Activated T-helper 2 cell treated with anti-CD3 and anti-CD28 coated beads, Interferon-gamma antibody, Interleukin-2, Interleukin-4, amounts not matched to agents 10 μg/mL and 5 μg/mL and 100 μg/mL, durations not matched to agents 14 hours and 24 hours and 36 hours (primary cell): ENCODE results near the gene SEMA4D. TPM values are rescaled to one million over a fixed set of nuclear protein-coding genes. Genes with fewer than 3 reads are reported as not detected.
A peak's percentile ranks its signal among the peaks of the same experiment; 100 is the strongest.

Experiments used
- DNase-seq: peaks from one replicate; pipeline ENCODE4 v3.0.0; 2021; ENCODE audit warnings: low spot score
- H3K27ac Mint-ChIP-seq: one replicate; pipeline ENCODE4 v1.8.0; 2021; ENCODE audit warnings: mixed read lengths
- H3K27me3 Mint-ChIP-seq: one replicate; pipeline ENCODE4 v1.8.0; 2021; ENCODE audit warnings: low read depth, mixed read lengths
- H3K36me3 Mint-ChIP-seq: one replicate; pipeline ENCODE4 v1.8.0; 2021; ENCODE audit warnings: low read depth, mixed read lengths
- H3K4me1 Mint-ChIP-seq: one replicate; pipeline ENCODE4 v1.8.0; 2021; ENCODE audit warnings: low read depth, mixed read lengths
- H3K4me3 Mint-ChIP-seq: one replicate; pipeline ENCODE4 v1.8.0; 2021; ENCODE audit warnings: low read depth, mild to moderate bottlenecking, moderate library complexity, mixed read lengths
- H3K9me3 Mint-ChIP-seq: one replicate; pipeline ENCODE4 v1.8.0; 2021; ENCODE audit warnings: mixed read lengths
- intact Hi-C: fragments of 100-400 bp; cut with micrococcal nuclease; formaldehyde crosslinking; loops from one replicate; pipeline ENCODE4 v1.15.1; 2023
- total RNA-seq: library from RNA; stranded (reverse); gene quantifications from 2 replicates; pipeline ENCODE4 v1.2.3, GENCODE V29; 2022

The SEMA4D gene
- total RNA-seq, 1 donor from 2014 or later = 317 TPM

DNA sequence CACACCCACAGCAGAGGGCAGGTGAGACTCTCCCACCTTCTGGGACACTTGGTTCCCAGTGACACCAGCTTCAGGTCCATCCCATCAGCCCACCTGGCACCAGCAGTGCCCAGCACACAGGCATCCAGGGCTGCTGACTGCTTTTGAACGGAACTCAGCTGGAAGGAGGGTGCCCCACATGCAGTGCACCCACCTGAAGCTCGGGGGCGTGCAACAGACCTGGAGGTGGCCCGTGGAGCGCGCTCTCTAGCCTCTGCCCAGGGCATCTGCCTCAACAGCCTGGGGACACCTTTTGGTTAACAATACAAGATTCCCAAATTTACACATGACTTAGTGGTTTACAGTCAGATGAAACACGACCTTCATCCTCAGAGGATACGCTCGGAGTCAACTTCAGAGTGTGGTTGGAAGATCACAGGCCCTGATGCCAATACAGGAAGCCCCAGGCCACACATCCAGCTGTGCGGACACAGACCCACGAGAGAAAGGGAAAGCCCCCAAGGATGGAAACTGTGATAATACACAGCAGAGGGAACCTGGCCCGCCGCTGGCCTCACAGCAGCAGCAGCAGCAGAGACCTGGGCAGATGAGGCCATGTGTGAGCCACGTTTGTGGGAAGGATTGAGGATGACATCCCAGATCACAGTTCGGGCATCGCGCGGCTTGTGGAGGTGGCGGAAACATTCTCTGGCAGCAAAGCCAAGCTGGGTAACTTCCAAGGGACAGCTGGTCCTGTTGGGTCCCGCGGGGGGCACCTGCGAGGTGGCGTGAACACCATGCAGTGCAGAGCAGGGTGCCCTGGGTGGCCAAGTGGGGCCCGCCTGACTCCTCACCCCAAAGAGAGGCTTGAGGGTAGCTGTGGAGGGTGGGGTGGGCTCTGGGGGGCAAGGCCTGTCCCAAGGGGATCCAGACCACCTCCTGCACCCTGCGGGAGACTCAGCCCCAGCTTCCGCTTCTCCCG, 115.6 kb downstream of the SEMA4D start:
- Mint-ChIP-seq H3K27me3 (no peaks in the 10 kb centered on the region), H3K4me1 (peaks cover 52% of the 10 kb centered on the region), H3K4me3 (no peak overlapping the region), H3K36me3 (peaks cover 90% of the 10 kb centered on the region), H3K9me3 (no peaks in the 10 kb centered on the region), H3K27ac (peak overlapping the region; percentile 78)
- intact Hi-C loops = no loop called here
- no peak for DNase-seq

DNA sequence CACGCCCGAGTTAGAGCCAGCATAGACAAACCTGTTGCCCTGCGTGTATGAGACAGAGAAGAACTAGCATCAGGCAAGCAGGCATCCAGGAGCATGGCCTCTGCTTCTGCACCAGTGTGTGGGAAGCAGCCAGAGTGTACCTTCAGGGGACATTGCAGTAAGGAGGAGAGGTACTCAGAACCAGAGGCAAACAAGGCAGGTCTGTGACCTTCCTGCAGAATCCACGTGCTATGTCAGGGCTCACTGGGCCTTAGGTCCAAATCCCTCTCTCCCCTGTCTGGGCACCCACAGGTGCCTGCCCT, 116.7 kb downstream of the SEMA4D start:
- Mint-ChIP-seq H3K9me3 (no peaks in the 10 kb centered on the region), H3K36me3 (peaks cover 91% of the 10 kb centered on the region), H3K27ac (no peak overlapping the region), H3K4me1 (peaks cover 62% of the 10 kb centered on the region), H3K4me3 (no peak overlapping the region), H3K27me3 (no peaks in the 10 kb centered on the region)
- DNase-seq = no peak
- intact Hi-C loops = no loop called here

DNA sequence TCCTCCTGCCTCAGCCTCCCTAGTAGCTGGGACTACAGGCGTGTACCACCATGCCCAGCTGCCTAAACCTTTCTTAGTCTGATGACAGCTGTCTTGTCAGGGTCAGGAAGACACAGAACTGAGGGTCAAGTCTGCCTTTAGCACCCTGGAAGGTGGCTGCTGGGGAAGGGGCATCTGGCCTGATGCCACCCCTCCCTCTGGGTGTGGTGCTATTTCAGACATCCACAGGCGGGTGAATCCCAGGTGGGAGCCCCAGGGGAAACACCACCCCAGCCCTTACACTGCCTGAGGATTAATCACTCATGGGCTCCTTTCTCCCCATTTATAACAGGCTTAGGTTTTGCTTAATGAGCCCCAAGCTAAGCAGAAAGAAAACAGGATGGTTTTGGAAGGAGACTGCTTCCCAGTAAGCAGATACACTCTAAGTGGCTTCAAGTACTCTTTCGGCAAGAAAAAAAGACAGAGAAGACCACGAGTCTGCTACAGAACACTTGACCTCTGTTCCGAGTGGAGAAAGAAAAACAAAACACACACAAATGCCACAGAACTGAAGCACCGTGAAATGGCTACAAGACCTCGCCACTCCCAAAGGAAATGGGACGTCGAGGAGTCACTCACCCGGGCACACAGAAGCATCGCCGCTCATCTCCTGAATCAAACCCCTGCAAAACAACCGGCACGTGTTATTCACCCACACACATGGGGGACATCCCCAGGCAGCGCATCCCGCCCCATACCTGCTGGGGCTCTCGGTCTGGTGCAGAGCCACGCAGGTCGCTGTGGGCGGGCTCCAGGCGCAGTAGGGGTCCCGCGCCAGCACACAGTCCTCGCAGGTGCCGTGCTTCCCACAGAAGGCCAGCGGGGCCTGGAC, 117.2 kb downstream of the SEMA4D start:
- Mint-ChIP-seq H3K4me3 (no peak overlapping the region), H3K27ac (peak overlapping the region; percentile 71), H3K4me1 (peaks cover 66% of the 10 kb centered on the region)

DNA sequence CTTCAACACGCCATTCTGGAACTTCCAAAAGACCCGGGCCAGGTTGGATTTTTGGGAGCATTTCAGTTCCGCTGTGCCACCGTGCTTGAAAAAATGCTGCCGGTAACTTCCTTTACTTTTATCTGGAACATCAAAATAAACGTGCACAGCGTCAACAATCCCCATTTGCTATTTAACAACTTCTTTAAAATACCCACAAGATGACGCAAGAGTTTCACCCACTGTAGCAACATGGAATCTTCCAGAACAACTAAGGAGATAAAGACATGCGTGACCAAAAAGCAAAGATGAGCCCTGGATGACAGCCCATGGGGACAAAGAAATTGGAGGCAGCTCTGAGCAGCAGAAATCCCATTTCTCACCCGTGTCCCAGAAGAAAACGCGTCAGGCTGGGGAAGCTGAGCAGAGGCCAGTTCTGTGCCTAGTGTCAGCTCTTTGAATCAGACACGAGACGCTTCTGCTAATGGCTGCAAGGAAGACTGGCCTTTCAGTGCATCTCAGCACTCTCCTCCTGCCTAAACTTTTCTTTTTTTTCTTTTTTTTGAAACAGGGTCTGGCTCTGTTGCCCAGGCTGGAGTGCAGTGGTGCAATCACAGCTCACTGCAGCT, 118.3 kb downstream of the SEMA4D start:
- Mint-ChIP-seq H3K36me3 (peaks cover 85% of the 10 kb centered on the region), H3K9me3 (no peaks in the 10 kb centered on the region), H3K27me3 (no peaks in the 10 kb centered on the region), H3K4me1 (peaks cover 73% of the 10 kb centered on the region), H3K4me3 (no peak overlapping the region), H3K27ac (peak overlapping the region; percentile 71)
- intact Hi-C loops = no loop called here
- no peak for DNase-seq

More for the DNA sequence above, 117.2 kb downstream of the SEMA4D start:
- DNase-seq = no peak
- intact Hi-C loops = no loop called here
- H3K36me3 Mint-ChIP-seq = peaks cover 89% of the 10 kb centered on the region
- H3K9me3 Mint-ChIP-seq = no peaks in the 10 kb centered on the region
- no peaks in the 10 kb centered on the region for H3K27me3 Mint-ChIP-seq

DNA sequence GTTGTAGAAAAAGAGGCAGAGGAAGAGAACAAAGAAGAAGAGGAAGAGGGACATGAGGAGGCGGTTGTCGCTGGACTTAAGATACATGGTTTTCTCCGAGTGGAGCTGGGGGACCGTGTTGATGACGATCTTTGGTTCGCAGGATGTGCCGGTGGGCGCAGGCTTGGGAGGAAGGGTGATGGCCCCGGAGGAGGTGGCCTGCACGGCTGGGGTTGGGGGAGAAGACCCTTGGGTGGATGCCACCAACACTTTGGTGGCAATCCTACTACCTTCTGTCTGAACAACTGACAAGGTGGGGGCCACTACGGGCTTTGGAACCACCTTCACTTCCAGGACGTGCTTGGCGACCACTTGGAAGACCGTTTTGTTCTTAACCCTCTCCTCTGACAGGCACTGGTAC, 118.9 kb downstream of the SEMA4D start:
- H3K4me3 Mint-ChIP-seq = no peak overlapping the region
- no peaks in the 10 kb centered on the region for H3K9me3 Mint-ChIP-seq
- H3K4me1 Mint-ChIP-seq = peaks cover 71% of the 10 kb centered on the region
- intact Hi-C loops = no loop called here
- H3K27ac Mint-ChIP-seq = peak overlapping the region; percentile 71
- H3K27me3 Mint-ChIP-seq = no peaks in the 10 kb centered on the region
- H3K36me3 Mint-ChIP-seq = peaks cover 80% of the 10 kb centered on the region
- no peak for DNase-seq

DNA sequence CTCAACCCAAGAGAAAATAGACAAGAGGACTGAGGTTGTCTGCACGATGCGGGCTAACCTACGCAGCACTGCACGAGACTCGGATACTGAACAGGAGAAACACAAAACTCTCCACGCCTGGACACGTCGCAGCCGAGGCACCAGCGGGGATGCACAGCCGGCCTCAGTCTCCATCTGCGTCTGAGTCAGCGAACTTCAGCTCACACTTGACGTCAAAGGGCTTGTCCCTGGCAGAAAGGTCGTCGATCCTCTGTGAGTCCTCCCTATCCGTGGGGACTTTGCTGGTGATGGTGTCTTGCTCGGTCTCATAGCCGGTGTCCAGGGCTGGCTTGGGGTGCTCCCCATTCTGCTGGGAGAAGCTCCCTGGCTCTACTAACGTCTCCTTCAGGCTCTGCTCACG, 119.4 kb downstream of the SEMA4D start:
- peaks cover 76% of the 10 kb centered on the region for H3K36me3 Mint-ChIP-seq
- peak overlapping the region; percentile 71 for H3K27ac Mint-ChIP-seq
- no peak for DNase-seq
- H3K27me3 Mint-ChIP-seq = no peaks in the 10 kb centered on the region
- intact Hi-C loops = no loop called here
- no peak overlapping the region for H3K4me3 Mint-ChIP-seq
- peaks cover 70% of the 10 kb centered on the region for H3K4me1 Mint-ChIP-seq
- H3K9me3 Mint-ChIP-seq = no peaks in the 10 kb centered on the region

DNA sequence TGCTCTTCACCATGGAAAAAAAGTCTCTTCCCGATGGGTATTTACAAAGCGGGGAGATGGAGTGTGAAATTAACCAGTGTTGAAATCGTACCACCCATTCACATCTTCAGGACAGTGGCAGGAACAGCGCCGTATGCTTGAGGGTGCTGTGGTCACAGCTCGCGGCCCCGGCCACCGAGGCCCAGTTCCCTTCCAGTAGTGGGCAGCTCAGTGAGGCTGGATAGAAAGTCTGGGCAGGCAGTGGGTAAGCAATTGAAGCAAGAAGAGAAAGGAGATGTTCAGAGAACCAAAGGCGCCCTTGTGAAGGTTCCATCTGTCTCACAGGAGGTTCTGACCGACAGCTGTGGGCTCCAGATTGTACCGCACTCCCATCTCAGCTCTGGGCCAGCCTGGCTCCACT, 120.5 kb downstream of the SEMA4D start:
- DNase-seq = no peak
- Mint-ChIP-seq H3K36me3 (peaks cover 69% of the 10 kb centered on the region), H3K27me3 (no peaks in the 10 kb centered on the region), H3K27ac (peak overlapping the region; percentile 78), H3K4me3 (no peak overlapping the region), H3K4me1 (peaks cover 70% of the 10 kb centered on the region), H3K9me3 (no peaks in the 10 kb centered on the region)
- intact Hi-C loops = no loop called here

DNA sequence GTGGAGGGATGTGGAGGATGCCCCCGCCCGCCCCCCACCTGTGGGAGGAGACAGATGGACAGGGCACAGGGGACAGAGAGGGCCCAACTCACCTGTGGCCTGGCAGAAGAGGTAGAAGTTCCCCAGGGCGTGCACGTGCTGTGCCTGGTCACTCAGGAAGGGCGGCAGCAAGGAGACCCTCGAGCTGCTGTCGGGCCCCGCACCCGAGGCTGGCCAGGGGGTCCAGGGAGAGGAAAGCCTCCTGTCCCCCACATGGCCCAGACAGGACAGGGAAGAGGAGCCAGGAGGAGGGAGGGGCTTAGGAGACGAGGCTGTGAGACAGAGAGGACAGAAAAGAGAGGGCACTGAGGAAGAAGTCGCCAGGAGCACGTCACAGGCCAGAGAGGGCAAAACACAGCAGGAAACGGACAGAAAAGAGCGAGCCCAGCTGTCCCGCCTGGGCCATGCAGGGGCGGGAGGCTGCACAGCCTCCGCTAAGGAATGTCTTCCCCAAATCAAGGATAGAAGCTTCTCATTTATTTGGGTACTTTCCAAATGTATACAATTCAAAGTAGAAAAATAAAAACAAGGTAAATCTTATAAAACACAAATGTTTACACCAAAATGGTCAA, 121.1 kb downstream of the SEMA4D start:
- Mint-ChIP-seq H3K4me1 (peaks cover 66% of the 10 kb centered on the region), H3K27me3 (no peaks in the 10 kb centered on the region), H3K36me3 (peaks cover 67% of the 10 kb centered on the region), H3K27ac (peak overlapping the region; percentile 78), H3K9me3 (no peaks in the 10 kb centered on the region), H3K4me3 (no peak overlapping the region)
- DNase-seq = no peak
- intact Hi-C loops = no loop called here

DNA sequence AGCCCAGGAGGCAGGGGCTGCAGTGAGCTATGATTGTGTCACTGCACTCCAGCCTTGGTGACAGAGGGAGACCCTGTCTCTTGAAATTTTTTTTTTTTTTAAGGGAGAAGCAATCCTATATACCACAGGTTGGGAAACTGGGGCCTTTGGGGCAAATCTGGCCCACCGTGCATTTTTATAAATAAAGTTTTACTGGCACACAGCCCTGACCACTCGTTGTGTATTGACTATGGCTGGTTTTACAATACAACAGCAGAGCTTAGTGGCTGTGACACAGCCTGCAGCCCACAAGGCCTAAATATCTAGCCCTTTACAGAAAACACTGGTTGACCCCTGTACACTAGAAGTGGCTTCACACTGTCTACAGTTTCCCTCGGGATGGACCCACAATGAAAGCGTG, 121.6 kb downstream of the SEMA4D start:
- intact Hi-C loops = no loop called here
- DNase-seq = no peak
- peaks cover 60% of the 10 kb centered on the region for H3K4me1 Mint-ChIP-seq
- no peak overlapping the region for H3K4me3 Mint-ChIP-seq
- no peaks in the 10 kb centered on the region for H3K9me3 Mint-ChIP-seq
- H3K27ac Mint-ChIP-seq = peak overlapping the region; percentile 78
- H3K27me3 Mint-ChIP-seq = no peaks in the 10 kb centered on the region
- H3K36me3 Mint-ChIP-seq = peaks cover 61% of the 10 kb centered on the region

DNA sequence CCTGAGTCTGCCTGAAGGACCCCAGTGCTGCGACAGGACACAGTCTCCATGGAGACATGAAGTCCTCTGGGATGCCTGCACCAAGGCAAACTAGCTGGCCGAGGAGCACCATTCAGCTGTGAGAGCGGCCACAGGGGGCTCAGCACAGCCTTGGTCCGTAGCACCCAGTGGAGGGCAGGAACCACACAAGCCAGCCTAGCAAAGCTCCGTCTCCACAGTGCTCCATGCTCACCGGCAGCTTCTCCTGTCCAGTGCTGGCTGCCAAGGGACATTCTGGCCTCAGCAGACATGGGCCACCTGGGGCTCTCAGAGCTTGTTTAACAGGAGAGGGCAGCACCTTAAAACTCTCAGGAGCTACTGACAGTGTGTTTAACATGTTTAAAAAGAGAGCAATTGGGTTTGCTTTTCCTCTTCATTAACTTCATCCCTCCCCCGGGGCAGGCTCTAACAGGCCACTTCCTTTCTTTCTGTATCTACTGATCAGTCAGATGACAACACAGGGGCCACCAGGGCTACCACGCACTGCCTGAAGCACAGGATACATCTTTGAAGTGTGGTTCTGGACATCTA, 122.6 kb downstream of the SEMA4D start:
- H3K27me3 Mint-ChIP-seq = no peaks in the 10 kb centered on the region
- H3K36me3 Mint-ChIP-seq = peaks cover 51% of the 10 kb centered on the region
- H3K4me1 Mint-ChIP-seq = peaks cover 53% of the 10 kb centered on the region
- no peak overlapping the region for H3K4me3 Mint-ChIP-seq
- peak; percentile 38 for DNase-seq
- H3K9me3 Mint-ChIP-seq = no peaks in the 10 kb centered on the region
- intact Hi-C loops = no loop called here
- H3K27ac Mint-ChIP-seq = peak overlapping the region; percentile 77

DNA sequence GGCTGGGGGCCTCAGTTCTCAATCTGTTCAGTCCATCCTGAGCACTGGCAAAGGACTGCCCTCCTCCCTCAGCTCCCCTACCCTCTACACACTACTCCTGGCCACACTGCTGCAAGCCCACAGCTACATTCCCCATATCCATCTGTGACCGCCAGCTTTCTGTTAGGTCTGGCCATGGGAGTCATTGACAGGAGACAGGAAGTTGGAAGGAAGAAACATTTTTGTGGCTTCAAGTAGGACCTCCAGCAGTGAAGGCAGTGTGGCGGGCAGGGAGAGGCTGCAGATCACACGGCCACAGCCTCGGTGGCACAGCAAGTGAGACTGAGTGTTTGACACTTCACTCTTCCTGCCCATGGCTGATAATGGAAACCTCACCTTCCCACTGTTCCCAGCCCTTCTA, 123.7 kb downstream of the SEMA4D start:
- H3K27ac Mint-ChIP-seq = no peak overlapping the region
- peaks cover 41% of the 10 kb centered on the region for H3K36me3 Mint-ChIP-seq
- intact Hi-C loops = no loop called here
- H3K27me3 Mint-ChIP-seq = no peaks in the 10 kb centered on the region
- no peak for DNase-seq
- peaks cover 45% of the 10 kb centered on the region for H3K4me1 Mint-ChIP-seq
- no peaks in the 10 kb centered on the region for H3K9me3 Mint-ChIP-seq
- no peak overlapping the region for H3K4me3 Mint-ChIP-seq

DNA sequence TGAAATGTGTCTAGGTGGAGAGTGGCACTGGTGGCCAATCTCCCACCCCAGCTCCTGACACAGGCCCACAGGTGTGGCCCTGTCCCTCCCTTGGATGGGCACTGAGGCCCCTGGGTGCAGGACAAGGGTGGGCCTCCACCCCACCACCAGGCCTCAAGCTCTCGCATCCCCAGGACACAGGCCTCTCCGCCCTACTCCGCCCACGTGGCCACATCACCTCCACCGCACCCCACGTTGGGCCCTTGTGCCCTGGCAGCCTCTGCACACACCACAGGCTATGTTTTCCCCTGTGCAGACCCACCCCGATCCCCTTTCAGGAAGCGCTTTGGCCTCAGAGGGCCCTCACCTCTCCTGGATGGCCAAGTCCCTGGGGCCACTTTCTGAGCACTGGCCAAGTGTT, 124.9 kb downstream of the SEMA4D start:
- H3K4me3 Mint-ChIP-seq = no peak overlapping the region
- H3K4me1 Mint-ChIP-seq = peaks cover 36% of the 10 kb centered on the region
- no peaks in the 10 kb centered on the region for H3K9me3 Mint-ChIP-seq
- H3K27me3 Mint-ChIP-seq = no peaks in the 10 kb centered on the region
- DNase-seq = no peak
- intact Hi-C loops = no loop called here
- H3K36me3 Mint-ChIP-seq = peaks cover 29% of the 10 kb centered on the region
- peak overlapping the region; percentile 71 for H3K27ac Mint-ChIP-seq
